ENCODE data around the gene TEC.

TEC gene

DNA sequence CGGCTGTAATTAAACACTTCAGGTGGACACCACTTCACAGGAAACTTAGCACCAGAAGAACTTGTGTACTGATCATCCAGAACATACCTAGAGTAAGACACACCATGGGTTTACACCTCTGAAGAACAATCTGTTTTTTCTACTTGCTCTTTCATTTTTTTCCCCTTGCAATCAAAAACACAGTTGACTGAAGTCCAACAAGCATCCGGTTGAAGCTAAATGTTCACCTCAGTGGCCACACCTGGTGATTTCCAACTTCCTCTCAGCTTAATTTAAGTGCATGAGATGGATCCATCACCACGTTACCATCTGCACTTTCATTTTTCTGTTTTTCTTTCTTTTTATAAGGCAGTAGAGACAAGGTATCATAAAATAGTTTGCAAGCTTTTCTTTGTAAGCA is 130.7 kb downstream of the TEC start:
- DNase-seq (ENCODE audit: low spot score): no peak
- no peaks in the 10 kb centered on the region for H3K27me3 ChIP-seq (ENCODE audit: insufficient read depth, poor library complexity, severe bottlenecking)
- no peak overlapping the region for H3K4me3 ChIP-seq (ENCODE audit: severe bottlenecking)
- no peak overlapping the region for H3K27ac ChIP-seq (ENCODE audit: poor library complexity, severe bottlenecking)
- H3K36me3 ChIP-seq (ENCODE audit: low read depth): no peaks in the 10 kb centered on the region
- H3K9me3 ChIP-seq (ENCODE audit: severe bottlenecking): no peaks in the 10 kb centered on the region
- H3K4me1 ChIP-seq (ENCODE audit: insufficient read depth, poor library complexity, severe bottlenecking): no peaks in the 10 kb centered on the region
- TF ChIP-seq, protein P1, sequence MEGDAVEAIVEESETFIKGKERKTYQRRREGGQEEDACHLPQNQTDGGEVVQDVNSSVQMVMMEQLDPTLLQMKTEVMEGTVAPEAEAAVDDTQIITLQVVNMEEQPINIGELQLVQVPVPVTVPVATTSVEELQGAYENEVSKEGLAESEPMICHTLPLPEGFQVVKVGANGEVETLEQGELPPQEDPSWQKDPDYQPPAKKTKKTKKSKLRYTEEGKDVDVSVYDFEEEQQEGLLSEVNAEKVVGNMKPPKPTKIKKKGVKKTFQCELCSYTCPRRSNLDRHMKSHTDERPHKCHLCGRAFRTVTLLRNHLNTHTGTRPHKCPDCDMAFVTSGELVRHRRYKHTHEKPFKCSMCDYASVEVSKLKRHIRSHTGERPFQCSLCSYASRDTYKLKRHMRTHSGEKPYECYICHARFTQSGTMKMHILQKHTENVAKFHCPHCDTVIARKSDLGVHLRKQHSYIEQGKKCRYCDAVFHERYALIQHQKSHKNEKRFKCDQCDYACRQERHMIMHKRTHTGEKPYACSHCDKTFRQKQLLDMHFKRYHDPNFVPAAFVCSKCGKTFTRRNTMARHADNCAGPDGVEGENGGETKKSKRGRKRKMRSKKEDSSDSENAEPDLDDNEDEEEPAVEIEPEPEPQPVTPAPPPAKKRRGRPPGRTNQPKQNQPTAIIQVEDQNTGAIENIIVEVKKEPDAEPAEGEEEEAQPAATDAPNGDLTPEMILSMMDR (IDR thresholded peaks at IDR 0.05; ENCODE audit: poor library complexity, severe bottlenecking): no peak
- ATAC-seq (ENCODE audit: low read depth): no peak

DNA sequence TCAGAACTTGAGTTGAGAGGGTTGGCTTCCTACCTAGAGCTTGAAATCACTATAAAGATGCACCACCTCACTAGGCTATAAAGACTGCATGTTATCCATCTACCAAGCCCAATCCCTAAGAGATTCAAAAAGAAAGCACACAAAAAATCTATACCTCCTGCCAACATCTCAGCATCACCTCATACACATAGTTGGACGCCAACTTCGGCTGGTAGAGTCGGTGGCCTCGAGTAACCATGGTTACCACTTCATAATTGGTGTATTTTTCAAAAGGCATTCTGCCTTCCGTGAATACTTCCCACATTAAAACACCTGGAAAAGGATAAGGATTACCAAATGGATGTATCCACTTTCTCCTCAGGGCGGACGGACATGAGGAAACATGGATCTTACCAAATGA is 131.1 kb downstream of the TEC start:
- ATAC-seq (ENCODE audit: low read depth): no peak
- Histone ChIP-seq H3K27me3 (ENCODE audit: insufficient read depth, poor library complexity, severe bottlenecking) (no peaks in the 10 kb centered on the region), H3K4me1 (ENCODE audit: insufficient read depth, poor library complexity, severe bottlenecking) (no peaks in the 10 kb centered on the region), H3K27ac (ENCODE audit: poor library complexity, severe bottlenecking) (no peak overlapping the region), H3K4me3 (ENCODE audit: severe bottlenecking) (no peak overlapping the region), H3K9me3 (ENCODE audit: severe bottlenecking) (no peaks in the 10 kb centered on the region), H3K36me3 (ENCODE audit: low read depth) (no peaks in the 10 kb centered on the region)
- DNase-seq (ENCODE audit: low spot score): no peak
- TF ChIP-seq, protein P1 (IDR thresholded peaks at IDR 0.05; ENCODE audit: poor library complexity, severe bottlenecking): no peak

DNA sequence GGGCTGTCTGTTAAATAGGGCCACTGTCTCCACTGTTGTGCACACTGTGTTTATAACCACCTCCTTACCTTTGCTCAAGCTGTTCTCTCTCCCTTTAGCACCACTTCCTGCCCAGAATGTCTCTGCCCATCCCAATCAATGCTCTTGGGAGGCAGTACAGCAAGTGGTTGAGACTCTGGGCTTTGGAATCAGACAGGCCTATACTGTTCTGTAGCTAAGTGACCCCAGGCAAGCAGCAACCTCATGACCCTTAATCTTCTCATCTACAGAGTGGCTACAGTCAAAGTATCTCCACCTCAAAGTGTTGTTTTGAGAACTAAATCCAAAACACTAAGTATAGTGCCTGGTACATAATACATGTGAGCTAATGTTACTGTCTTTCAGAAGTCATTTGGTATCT is 131.8 kb downstream of the TEC start:
- H3K36me3 ChIP-seq (ENCODE audit: low read depth): no peaks in the 10 kb centered on the region
- H3K4me3 ChIP-seq (ENCODE audit: severe bottlenecking): no peak overlapping the region
- no peaks in the 10 kb centered on the region for H3K9me3 ChIP-seq (ENCODE audit: severe bottlenecking)
- TF ChIP-seq, protein P1 (IDR thresholded peaks at IDR 0.05; ENCODE audit: poor library complexity, severe bottlenecking): no peak
- no peak for DNase-seq (ENCODE audit: low spot score)
- H3K27me3 ChIP-seq (ENCODE audit: insufficient read depth, poor library complexity, severe bottlenecking): no peaks in the 10 kb centered on the region
- no peak for ATAC-seq (ENCODE audit: low read depth)
- no peaks in the 10 kb centered on the region for H3K4me1 ChIP-seq (ENCODE audit: insufficient read depth, poor library complexity, severe bottlenecking)
- no peak overlapping the region for H3K27ac ChIP-seq (ENCODE audit: poor library complexity, severe bottlenecking)

DNA sequence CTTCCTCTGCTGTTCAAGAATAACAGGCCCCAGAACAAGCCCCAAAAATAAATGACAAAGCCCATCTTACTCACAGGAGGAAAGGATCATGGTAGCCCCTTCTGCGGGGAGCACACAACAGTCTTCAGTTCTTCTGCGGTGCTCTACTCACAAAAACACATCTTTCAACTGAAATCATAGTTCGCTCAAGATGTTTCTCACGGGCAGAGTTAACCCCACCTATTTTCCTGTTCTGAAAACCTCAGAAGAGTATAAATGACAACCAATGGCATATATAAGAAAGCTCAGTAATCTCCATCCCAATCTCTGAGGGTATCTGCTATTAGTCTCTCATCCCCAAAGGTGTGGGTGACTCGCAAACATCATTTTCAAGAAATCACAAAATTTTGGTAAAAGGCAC is 135.6 kb downstream of the TEC start, which contains the start of gene TXK:
Gene TXK, minus strand, starts transcription at position 170 of the 400 bp plus-strand sequence. Its CDS starts 80 bp downstream, at position 90.
- ATAC-seq (ENCODE audit: low read depth) (no peak), DNase-seq (ENCODE audit: low spot score) (no peak)
- no peak within 1 kb of the TSS for H3K4me3 ChIP-seq (ENCODE audit: severe bottlenecking)
- H3K27me3 ChIP-seq (ENCODE audit: insufficient read depth, poor library complexity, severe bottlenecking): no peaks in the 10 kb centered on the region
- H3K9me3 ChIP-seq (ENCODE audit: severe bottlenecking): no peaks in the 10 kb centered on the region
- TF ChIP-seq, protein P1 (IDR thresholded peaks at IDR 0.05; ENCODE audit: poor library complexity, severe bottlenecking): no peak
- H3K4me1 ChIP-seq (ENCODE audit: insufficient read depth, poor library complexity, severe bottlenecking): peaks cover under 1% of the 10 kb centered on the region
- no peaks in the 10 kb centered on the region for H3K36me3 ChIP-seq (ENCODE audit: low read depth)
- no peak within 1 kb of the TSS for H3K27ac ChIP-seq (ENCODE audit: poor library complexity, severe bottlenecking)

DNA sequence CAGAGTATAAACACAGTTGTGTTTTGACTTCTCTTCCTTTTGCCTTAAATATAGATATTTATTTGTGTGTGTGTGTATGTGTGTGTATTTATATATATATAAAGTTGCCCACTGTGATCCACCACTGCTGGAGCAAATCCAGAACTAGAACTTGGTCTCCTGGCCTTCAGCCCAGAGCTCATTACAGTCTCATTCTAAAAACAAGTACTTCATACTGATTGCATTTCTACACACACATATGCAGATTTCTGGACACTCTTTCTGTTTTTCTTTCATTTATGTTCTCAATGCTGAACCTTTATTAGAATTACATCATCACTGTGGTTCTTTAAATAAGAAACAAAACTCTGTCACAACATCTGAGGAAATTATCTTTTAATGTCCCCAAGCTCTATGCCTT is 136.0 kb downstream of the TEC start:
- TF ChIP-seq, protein P1 (IDR thresholded peaks at IDR 0.05; ENCODE audit: poor library complexity, severe bottlenecking): no peak
- DNase-seq (ENCODE audit: low spot score): no peak

More for the DNA sequence above, 136.0 kb downstream of the TEC start:
- ATAC-seq (ENCODE audit: low read depth): no peak
- Histone ChIP-seq H3K27ac (ENCODE audit: poor library complexity, severe bottlenecking) (no peak overlapping the region), H3K36me3 (ENCODE audit: low read depth) (no peaks in the 10 kb centered on the region), H3K27me3 (ENCODE audit: insufficient read depth, poor library complexity, severe bottlenecking) (no peaks in the 10 kb centered on the region), H3K9me3 (ENCODE audit: severe bottlenecking) (no peaks in the 10 kb centered on the region), H3K4me3 (ENCODE audit: severe bottlenecking) (no peak overlapping the region), H3K4me1 (ENCODE audit: insufficient read depth, poor library complexity, severe bottlenecking) (peaks cover 5% of the 10 kb centered on the region)
